Activated T-cell treated with anti-CD3 and anti-CD28 coated beads for 48 hours (primary cell): ENCODE measurements around the gene MRPL51.

Source experiments
- DNase-seq: peaks from one replicate; pipeline ENCODE4 v3.0.0-alpha.2; 2020; ENCODE audit warnings: low read depth

MRPL51 gene

GRCh38 chr12:6492838-6493496, at the start of gene MRPL51:
MRPL51 (minus strand) TSS chr12:6493262; CDS start chr12:6493136, 126 bp downstream.
- DNase-seq = peak; percentile 99

- DNase-seq = no peak
Measured at GRCh38 chr12:6542209-6543009, 49.3 kb upstream of the MRPL51 start.

- DNase-seq = no peak
Measured at GRCh38 chr12:6541371-6542165, 48.5 kb upstream of the MRPL51 start.

- DNase-seq = peak; percentile 41
Measured at GRCh38 chr12:6540181-6540877, 47.3 kb upstream of the MRPL51 start.

GRCh38 chr12:6539707-6540134, 46.7 kb upstream of the MRPL51 start:
- DNase-seq = no peak

GRCh38 chr12:6539314-6539682, 46.2 kb upstream of the MRPL51 start:
- DNase-seq = no peak

GRCh38 chr12:6538420-6539313, 45.6 kb upstream of the MRPL51 start:
- DNase-seq = peak; percentile 49

GRCh38 chr12:6537580-6538419, 44.7 kb upstream of the MRPL51 start:
- peak; percentile 73 for DNase-seq

- DNase-seq = peak; percentile 32
Measured at GRCh38 chr12:6536894-6537579, 44.0 kb upstream of the MRPL51 start.

- peak; percentile 10 for DNase-seq
Measured at GRCh38 chr12:6535960-6536847, 43.1 kb upstream of the MRPL51 start.

- DNase-seq = no peak
Measured at GRCh38 chr12:6535697-6535946, 42.6 kb upstream of the MRPL51 start.

GRCh38 chr12:6534945-6535696, 42.1 kb upstream of the MRPL51 start:
- DNase-seq = peak; percentile 72

- DNase-seq = no peak
Measured at GRCh38 chr12:6534695-6534944, 41.6 kb upstream of the MRPL51 start.

- peak; percentile 88 for DNase-seq
Measured at GRCh38 chr12:6533923-6534694, 41.0 kb upstream of the MRPL51 start, which contains the start of gene GAPDH. GAPDH (plus strand) TSS chr12:6534517; CDS start chr12:6534833, 316 bp downstream.

GRCh38 chr12:6533653-6533922, 40.5 kb upstream of the MRPL51 start:
- DNase-seq = no peak

GRCh38 chr12:6532927-6533652, 40.0 kb upstream of the MRPL51 start:
- DNase-seq = peak; percentile 57
